K562 (cell line): ENCODE measurements around the gene VSNL1. TPM values are rescaled to one million over a fixed set of nuclear protein-coding genes. Genes with fewer than 3 reads are reported as not detected.

Experiments used
- ATAC-seq: fragments of 200-7000 bp; cut with Tn5 transposase; 3 replicates; pipeline ENCODE4 v1.9.1; 2020; ENCODE audit warnings: moderate library complexity
- BruUV-seq: library from RNA; stranded (reverse); fragments of 400-500 nt; replicated peaks from 2 replicates; lab custom pipeline; 2021; lab: Mats Ljungman, UMichigan
- CTCF ChIA-PET: fragments of 300-600 bp; formaldehyde crosslinking; extraction: SDS; loops from one replicate; lab custom pipeline; 2021; ENCODE audit warnings: low intra/inter-chr PET ratio; lab: Yijun Ruan, JAX
- POLR2A ChIA-PET: fragments of 300-600, 350-650 bp; sonication (Branson Sonifier 250); formaldehyde crosslinking; extraction: SDS; loops from one replicate; lab custom pipeline; 2021; ENCODE audit warnings: antibody characterized with exemption, inconsistent platforms; lab: Yijun Ruan, JAX
- DNase-seq, 4 experiments: peaks; one replicate each; pipeline versions ENCODE4 v3.0.0 to v3.0.0-alpha.2; 2011 to 2018; ENCODE audit warnings: low spot score in 3 of 4, mixed read lengths in 3 of 4; ENCODE audit errors: extremely low read depth in 1 of 4
- FAIRE-seq: peaks from 2 replicates; lab custom pipeline; 2011; peaks lifted over from hg19 to GRCh38; lab: Jason Lieb, UNC
- H2AFZ ChIP-seq: 2 replicates; pipeline ENCODE4 v1.6.0; 2011; ENCODE audit warnings: low read depth, low read length, control low read depth, inconsistent platforms
- H3K27ac ChIP-seq: fragments of 200-600 bp; 3 replicates; pipeline ENCODE4 v1.8.0; 2011; ENCODE audit warnings: low read depth, mild to moderate bottlenecking, control low read depth, inconsistent platforms, low read length, moderate library complexity, mixed read lengths; ENCODE audit errors: extremely low read depth
- H3K27me3 ChIP-seq, 2 experiments: fragments of 300-600 bp in 1 of 2; 2 replicates in 1 of 2; 3 replicates in 1 of 2; pipeline versions ENCODE4 v1.6.0 to v1.8.0; 2011; ENCODE audit warnings: inconsistent platforms in 2 of 2, low read length in 2 of 2, mild to moderate bottlenecking in 1 of 2, mixed read lengths in 1 of 2, moderate library complexity in 1 of 2; ENCODE audit not compliant: control insufficient read depth in 2 of 2, insufficient read depth in 2 of 2
- H3K36me3 ChIP-seq: fragments of 300-600 bp; 3 replicates; pipeline ENCODE4 v1.8.0; 2011; ENCODE audit warnings: mild to moderate bottlenecking, low read length, inconsistent platforms; ENCODE audit not compliant: control insufficient read depth, insufficient read depth
- H3K4me1 ChIP-seq, 2 experiments: fragments of 200-600 bp in 1 of 2; replicated peaks in 1 of 2; 2 replicates in 1 of 2; 3 replicates in 1 of 2; pipeline versions ENCODE4 v1.5.1 to v1.8.0; 2011; ENCODE audit warnings: inconsistent platforms in 2 of 2, low read length in 2 of 2, mild to moderate bottlenecking in 1 of 2, mixed read lengths in 1 of 2, moderate library complexity in 1 of 2; ENCODE audit not compliant: control insufficient read depth in 2 of 2, insufficient read depth in 2 of 2
- H3K4me2 ChIP-seq: 2 replicates; pipeline ENCODE4 v1.6.1; 2011; ENCODE audit warnings: low read length, control low read depth, inconsistent platforms, mixed read lengths; ENCODE audit not compliant: insufficient read depth
- H3K4me3 ChIP-seq: fragments of 200-600 bp; sonication (generic), shearing (Covaris generic); 2 replicates; pipeline ENCODE4 v1.5.1; 2016; ENCODE audit warnings: control low read depth, inconsistent platforms
- H3K79me2 ChIP-seq: fragments of 200-600 bp; 3 replicates; pipeline ENCODE4 v1.8.0; 2011; ENCODE audit warnings: low read length, inconsistent platforms; ENCODE audit not compliant: control insufficient read depth, insufficient read depth
- H3K9ac ChIP-seq, 2 experiments: 2 replicates each; pipeline versions ENCODE4 v1.6.0 to v1.6.1; 2011; ENCODE audit warnings: low read depth in 2 of 2, low read length in 2 of 2, control low read depth in 1 of 2, inconsistent platforms in 1 of 2, mild to moderate bottlenecking in 1 of 2, mixed read lengths in 1 of 2; ENCODE audit not compliant: insufficient read depth in 1 of 2
- H3K9me1 ChIP-seq: one replicate; pipeline ENCODE4 v1.6.0; 2011; ENCODE audit warnings: inconsistent platforms, mild to moderate bottlenecking, low read length, moderate library complexity; ENCODE audit not compliant: control insufficient read depth, insufficient read depth
- H3K9me3 ChIP-seq: replicated peaks from 2 replicates; pipeline ENCODE4 v1.5.1; 2011; ENCODE audit warnings: low read depth, low read length, inconsistent platforms; ENCODE audit not compliant: control insufficient read depth, insufficient read depth
- H4K20me1 ChIP-seq: replicated peaks from 2 replicates; pipeline ENCODE4 v1.6.1; 2011; ENCODE audit warnings: low read length, inconsistent platforms, mixed read lengths; ENCODE audit not compliant: control insufficient read depth, insufficient read depth
- E2F8 ChIP-seq: fragments of 450-650 bp; IDR thresholded peaks from 2 replicates; pipeline ENCODE4 v1.7.1; 2018; ENCODE audit warnings: mild to moderate bottlenecking, low read depth; ENCODE audit not compliant: partially characterized antibody
- KDM5B ChIP-seq: fragments of 200-600 bp; sonication (generic); IDR thresholded peaks from 2 replicates; pipeline ENCODE4 v1.6.1; 2012; ENCODE audit warnings: low read depth, mild to moderate bottlenecking, moderate library complexity, low read length, control low read depth, inconsistent platforms; ENCODE audit not compliant: insufficient replicate concordance
- MYBL2 ChIP-seq, 2 experiments: fragments of 450-650 bp in 1 of 2; sonication (generic) in 1 of 2; formaldehyde crosslinking in 1 of 2; IDR thresholded peaks; 2 replicates each; pipeline versions ENCODE4 v1.6.1 to v1.8.1; 2017 to 2022; ENCODE audit warnings: borderline replicate concordance in 1 of 2, inconsistent platforms in 1 of 2, low read depth in 1 of 2, mild to moderate bottlenecking in 1 of 2, missing genetic modification reagents in 1 of 2, moderate library complexity in 1 of 2
- PHB2 ChIP-seq: fragments of 450-650 bp; IDR thresholded peaks from 2 replicates; pipeline ENCODE4 v1.6.1; 2017; ENCODE audit warnings: low read depth
- POLR2H ChIP-seq: IDR thresholded peaks from 2 replicates; pipeline ENCODE4 v1.6.1; 2016; ENCODE audit warnings: missing genetic modification characterization, low read depth, mild to moderate bottlenecking, control low read depth, missing compliant biosample characterization, moderate library complexity
- USF1 ChIP-seq: sonication (generic); formaldehyde crosslinking; IDR thresholded peaks from 2 replicates; pipeline ENCODE4 v1.9.0; 2022; ENCODE audit warnings: mild to moderate bottlenecking, missing genetic modification reagents
- ZBTB17 ChIP-seq: fragments of 450-650 bp; formaldehyde crosslinking; IDR thresholded peaks from 2 replicates; pipeline ENCODE4 v1.4.0; 2020; ENCODE audit warnings: mild to moderate bottlenecking
- ZKSCAN1 ChIP-seq: fragments of 150-350 bp; IDR thresholded peaks from 2 replicates; pipeline ENCODE4 v1.6.1; 2016; ENCODE audit warnings: low read depth, low read length
- ZKSCAN8 ChIP-seq: fragments of 200-800 bp; sonication (Bioruptor generic); IDR thresholded peaks from 2 replicates; pipeline ENCODE4 v1.6.1; 2016; ENCODE audit warnings: missing genetic modification characterization, missing compliant biosample characterization
- ZNF174 ChIP-seq: fragments of 250-450 bp; sonication (Bioruptor Pico); IDR thresholded peaks from 2 replicates; pipeline ENCODE4 v1.4.0; 2020; ENCODE audit warnings: mild to moderate bottlenecking
- WGBS: fragments of 100-300 bp; shearing (Covaris generic); methylation state at CpG from one replicate; pipeline ENCODE4 v1.1.6; 2016; ENCODE audit warnings: low coverage, mixed read lengths; ENCODE audit not compliant: insufficient coverage; ENCODE audit errors: missing lambda C conversion rate; 5-methylcytosine and 5-hydroxymethylcytosine counted together
- in situ Hi-C: fragments of 300-500 bp; cut with MboI; formaldehyde crosslinking; loops from 4 replicates; pipeline ENCODE4 v1.15.0; 2018; ENCODE audit warnings: inconsistent platforms, mixed read lengths
- intact Hi-C: fragments of 100-400 bp; cut with micrococcal nuclease; formaldehyde crosslinking; loops from 2 replicates; pipeline ENCODE4 v1.14.2; 2022
- polyA plus RNA-seq, 8 experiments: library from polyadenylated mRNA; depleted of rRNA in 4 of 8; stranded (reverse) in 5 of 8; unstranded in 3 of 8; fragments of >200 nt; fragmentation: Nextera tagmentation in 2 of 8; fragmentation: Illumina TruSeq in 1 of 8; extraction: Ambion mirVana in 2 of 8; extraction: Trizol in 1 of 8; gene quantifications; 2 replicates each; pipeline versions ENCODE4 v1.2.1 to v1.2.3, GENCODE V29; 2011 to 2014; ENCODE audit warnings: inconsistent platforms in 1 of 8, missing spikeins in 1 of 8
- total RNA-seq, 7 experiments: library from RNA; depleted of rRNA in 6 of 7; stranded (reverse); fragments of >200 nt in 6 of 7; fragmentation: Illumina TruSeq in 2 of 7; extraction: Trizol in 2 of 7; gene quantifications; 2 replicates each; pipeline versions ENCODE4 v1.2.1 to v1.2.3, GENCODE V29; 2011 to 2021; ENCODE audit warnings: low replicate concordance in 1 of 7

Gene VSNL1
- total and polyA plus RNA-seq, 9 of the 15 experiments (the other 6 are each of a cell fraction or from before 2014, with no cell fraction given): 0.20 TPM; not detected in 8

GRCh38 chr2:17591846-17592245, 51.4 kb downstream of the VSNL1 start:
- BruUV-seq: no TSS peak
- H3K4me1 ChIP-seq: peaks cover 0 to 25% of the 10 kb centered on the region in 2 experiments; a peak in 3 of 5 replicates
- no peaks in the 10 kb centered on the region for H3K27me3 ChIP-seq
- H3K36me3 ChIP-seq: no peaks in the 10 kb centered on the region
- DNase-seq: no peak
- no peak overlapping the region for H3K4me3 ChIP-seq
- H3K9ac ChIP-seq: no peak overlapping the region
- intact Hi-C loops: no loop called here
- no peak overlapping the region for H3K27ac ChIP-seq
- no peak overlapping the region; the same call in 1 of the 2 replicates for H3K4me2 ChIP-seq
- no peak for TF ChIP-seq KDM5B
- TF ChIP-seq ZKSCAN1: no peak
- no peak for TF ChIP-seq POLR2H (tag)
- no peak for TF ChIP-seq MYBL2 (IDR thresholded peaks at IDR 0.05; ENCODE audit: low read depth)
- no peak for TF ChIP-seq MYBL2 (CRISPR knock-in tag; IDR thresholded peaks at IDR 0.05; ENCODE audit: borderline replicate concordance)
- TF ChIP-seq E2F8: no peak
- TF ChIP-seq ZNF174 (CRISPR knock-in tag): no peak
- no peak for TF ChIP-seq PHB2
- no peak for TF ChIP-seq ZKSCAN8 (CRISPR knock-in tag)
- TF ChIP-seq USF1: no peak
- TF ChIP-seq ZBTB17 (CRISPR knock-in tag): no peak
- TF ChIP-seq, all 486 proteins: peak for 0
- in situ Hi-C loops: no loop called here
- Histone ChIP-seq H3K9me1 (no peaks in the 10 kb centered on the region), H3K79me2 (no peaks in the 10 kb centered on the region), H3K9me3 (no peaks in the 10 kb centered on the region), H2AFZ (no peak overlapping the region), H4K20me1 (no peaks in the 10 kb centered on the region; the same call in 1 of the 2 replicates)
- POLR2A ChIA-PET: no interaction called here
- no peak for ATAC-seq
- whole genome bisulfite sequencing: 4% methylated on average over 3 of the region's 3 CpGs
- CTCF ChIA-PET: no interaction called here
- FAIRE-seq: peak; percentile 35
